GM18511 (cell line): Measurements from ENCODE around the gene C2orf92.
A peak's percentile ranks its signal among the peaks of the same experiment; 100 is the strongest.
"Not testable (repeated sequence)": the region's sequence is repeated elsewhere in the genome, so short reads cannot be mapped to it uniquely, and the experiment has no call there.

Experiments
- ATAC-seq: cut with Tn5 transposase; IDR thresholded peaks from one replicate; pipeline ENCODE4 v1.9.1; 2021; ENCODE audit warnings: mild to moderate bottlenecking, moderate library complexity; ENCODE audit not compliant: unreplicated experiment

Gene C2orf92

DNA sequence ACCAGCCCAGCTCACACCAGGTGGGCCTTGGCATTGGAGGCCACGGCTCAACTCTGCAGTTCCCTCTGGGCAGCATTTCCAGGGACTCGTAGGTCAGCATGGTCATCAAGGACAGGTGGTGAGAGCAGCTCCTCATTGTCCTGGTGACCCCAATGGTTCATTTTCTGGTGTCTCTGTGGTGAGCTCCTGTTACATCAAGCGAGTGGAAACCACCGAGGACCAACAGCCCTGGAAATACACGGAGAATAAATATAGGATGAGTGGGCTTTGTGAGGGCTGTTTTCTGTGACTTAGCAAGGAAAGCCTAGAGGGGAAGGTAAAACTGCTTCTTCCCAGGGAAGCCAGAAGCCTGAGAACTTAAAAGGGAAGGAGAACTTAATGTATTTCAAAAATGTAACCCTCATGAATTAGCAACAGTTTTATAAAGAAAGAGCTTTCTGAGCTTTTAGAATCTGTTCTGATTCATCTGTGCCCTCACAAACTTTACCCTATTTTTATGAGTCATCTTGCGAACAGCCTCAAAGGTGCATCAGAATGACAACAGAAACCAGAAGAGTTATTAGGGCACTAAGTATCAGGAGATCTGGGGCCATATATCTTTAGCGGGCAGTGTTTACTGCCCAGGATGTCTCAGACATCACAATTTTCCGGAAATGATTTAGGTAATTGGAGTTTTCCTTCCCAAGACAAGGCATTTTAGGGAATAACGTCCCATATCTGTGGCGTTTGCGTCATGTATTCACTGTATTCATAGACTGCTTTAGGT lies 18.7 kb downstream of the C2orf92 start:
- no peak for ATAC-seq

GRCh38 chr2:97691166-97691565 lies 21.7 kb downstream of the C2orf92 start:
- no peak for ATAC-seq

DNA sequence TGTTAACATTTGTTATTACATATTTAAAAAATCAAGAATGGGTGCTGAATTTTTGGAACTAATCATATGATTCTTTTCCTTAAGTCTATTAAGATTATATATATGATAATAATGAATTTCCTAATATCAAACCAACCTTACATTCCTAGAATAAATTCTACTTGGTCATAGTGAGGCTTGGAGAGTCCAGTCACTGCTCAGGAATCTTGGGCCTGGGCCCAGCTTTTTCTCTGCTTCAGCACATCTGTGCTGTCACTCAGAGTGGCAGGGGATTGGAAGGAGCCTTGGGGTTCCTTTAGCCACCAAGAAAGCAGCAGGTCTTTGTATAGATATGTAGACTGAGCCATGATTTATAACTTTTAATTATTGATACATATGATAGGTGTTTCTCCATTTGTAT lies 24.0 kb downstream of the C2orf92 start:
- no peak for ATAC-seq

DNA sequence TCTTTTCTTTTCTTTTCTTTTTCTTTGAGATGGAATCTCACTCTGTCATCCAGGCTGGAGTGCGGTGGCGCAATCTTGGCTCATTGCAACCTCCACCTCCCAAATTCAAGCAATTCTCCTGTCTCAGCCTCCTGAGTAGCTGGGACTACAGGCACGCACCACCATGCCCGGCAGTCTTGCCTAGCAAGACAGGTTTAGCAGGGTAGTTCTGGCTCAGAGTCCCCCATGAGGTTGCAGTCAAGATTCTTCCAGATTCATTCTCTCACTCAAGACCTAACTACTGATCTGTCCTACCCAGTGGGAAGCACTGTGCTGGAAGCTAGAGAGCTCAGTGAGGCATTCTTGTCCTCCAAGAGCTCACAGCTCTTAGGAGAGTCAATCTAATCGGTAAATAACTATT lies 26.2 kb downstream of the C2orf92 start:
- ATAC-seq, result no peak

GRCh38 chr2:97697252-97698235 lies 28.0 kb downstream of the C2orf92 start:
- ATAC-seq, result peak; percentile 63

DNA sequence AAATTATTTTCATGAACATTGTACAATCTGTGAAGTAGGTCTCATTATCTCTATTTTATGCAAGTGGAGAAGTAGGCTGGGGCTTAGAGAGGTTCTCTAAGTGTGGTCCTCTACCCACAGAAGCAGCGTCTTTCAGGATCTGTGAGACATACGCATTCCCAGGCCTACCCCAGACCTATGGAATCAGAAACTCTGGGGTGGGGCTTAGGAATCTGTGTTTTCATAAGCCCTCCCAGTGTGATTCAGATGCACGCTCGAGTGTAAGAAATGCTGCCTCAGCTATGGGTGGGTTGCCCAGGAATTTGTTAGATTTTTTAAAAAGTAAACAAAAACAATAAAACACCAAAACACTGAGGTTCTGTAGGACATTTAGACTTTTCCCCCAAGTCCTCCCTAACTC lies 29.0 kb downstream of the C2orf92 start:
- no peak for ATAC-seq

- ATAC-seq, result peak; percentile 64
Measured at GRCh38 chr2:97699765-97700444, 30.4 kb downstream of the C2orf92 start.

- ATAC-seq, result no peak
Measured at GRCh38 chr2:97701186-97701585, 31.7 kb downstream of the C2orf92 start.

GRCh38 chr2:97701851-97702465 lies 32.4 kb downstream of the C2orf92 start:
- no peak for ATAC-seq

DNA sequence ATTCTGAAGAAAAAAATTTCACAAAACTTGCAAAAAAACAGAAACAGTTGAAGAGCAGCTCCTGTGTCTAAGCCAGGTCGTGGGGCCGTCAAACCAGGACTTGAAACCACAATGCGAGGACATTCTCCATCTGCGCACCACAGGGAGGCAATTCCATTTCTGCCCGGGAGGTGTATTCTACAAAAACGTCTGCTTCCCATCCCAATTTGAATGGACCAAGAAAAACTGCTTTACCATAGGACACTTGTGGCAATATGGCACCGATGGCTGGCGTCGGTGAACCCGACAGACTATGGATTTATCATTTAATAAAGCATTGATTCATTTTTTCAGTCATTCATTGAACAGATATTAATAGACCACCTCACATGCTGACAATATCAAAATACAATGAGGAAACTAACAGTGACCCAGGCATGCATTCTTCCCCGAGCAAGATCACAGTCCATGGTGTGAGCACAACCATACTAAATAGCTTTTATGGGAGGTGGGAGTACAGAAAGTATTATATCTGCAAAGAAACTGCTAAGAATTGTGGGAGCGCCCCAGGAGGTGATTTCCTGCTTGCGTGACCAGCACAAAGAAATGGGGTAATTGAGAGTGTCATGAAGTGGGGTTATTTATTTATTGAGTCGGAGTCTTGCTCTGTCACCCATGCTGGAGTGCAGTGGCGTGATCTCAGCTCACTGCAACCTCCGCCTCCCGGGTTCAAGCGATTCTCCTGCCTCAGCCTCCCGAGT lies 33.4 kb downstream of the C2orf92 start:
- no peak for ATAC-seq

DNA sequence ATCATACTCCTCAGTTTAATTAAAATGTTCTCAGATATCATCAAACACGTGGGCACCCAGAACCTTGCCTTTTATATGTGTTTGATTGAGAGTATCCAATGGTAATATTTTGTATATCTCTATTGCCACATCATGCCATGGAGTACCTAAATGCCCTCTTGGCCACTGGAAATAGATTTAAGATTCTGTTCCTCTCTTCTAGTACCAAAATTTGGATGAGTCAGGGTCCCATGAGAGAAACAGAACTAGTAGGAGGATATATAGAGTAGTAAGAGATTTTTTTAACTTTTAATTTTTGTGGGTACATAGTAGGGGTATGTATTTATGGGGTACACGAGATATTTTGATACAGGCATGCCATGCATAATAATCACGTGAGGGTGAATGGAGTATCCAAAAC lies 34.2 kb downstream of the C2orf92 start:
- ATAC-seq, result no peak

- no peak for ATAC-seq
Measured at GRCh38 chr2:97704989-97705388, 35.5 kb downstream of the C2orf92 start.

DNA sequence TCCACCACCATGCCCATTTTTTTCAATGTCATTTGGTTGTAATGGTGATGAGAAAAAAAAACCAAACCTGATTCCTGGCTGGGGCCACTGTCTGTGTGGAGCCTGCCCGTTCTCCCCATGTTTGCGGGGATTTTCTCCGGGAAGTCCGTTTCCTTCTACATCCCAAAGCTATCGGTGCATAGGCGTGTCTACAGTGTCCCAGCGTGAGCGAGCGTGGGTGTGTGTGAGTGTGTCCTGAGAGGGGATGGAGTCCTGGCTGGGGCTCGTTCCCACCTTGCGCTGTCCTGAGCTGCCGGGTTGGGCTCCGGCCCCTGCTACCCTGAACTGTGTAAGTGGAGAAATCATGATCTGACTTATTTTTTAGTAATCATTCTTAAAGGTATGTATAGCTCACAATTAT lies 36.6 kb downstream of the C2orf92 start:
- ATAC-seq, result no peak

GRCh38 chr2:97706708-97707345 lies 37.3 kb downstream of the C2orf92 start:
- ATAC-seq, result no peak

GRCh38 chr2:97707362-97708047 lies 38.0 kb downstream of the C2orf92 start:
- ATAC-seq, result no peak

DNA sequence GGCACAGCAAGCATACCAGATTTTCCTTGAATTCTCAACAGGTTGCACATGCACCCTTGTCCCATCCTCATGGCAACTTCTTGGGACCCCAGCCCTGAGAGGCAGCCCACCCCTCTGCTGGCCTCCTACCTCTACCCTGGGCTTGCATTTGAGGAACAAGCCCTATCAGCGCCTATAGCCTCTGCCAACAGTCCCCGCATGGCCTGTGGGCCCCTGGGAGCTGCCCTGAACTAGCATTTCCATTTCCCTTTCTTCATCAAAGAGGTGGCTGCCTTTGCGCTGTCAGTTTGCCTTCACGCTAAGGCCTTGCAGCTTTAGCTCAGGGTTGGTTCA lies 38.5 kb downstream of the C2orf92 start:
- no peak for ATAC-seq

- ATAC-seq, result no peak
Measured at GRCh38 chr2:97708608-97709007, 39.1 kb downstream of the C2orf92 start.

GRCh38 chr2:97711394-97711711 lies 41.8 kb downstream of the C2orf92 start:
- ATAC-seq, result no peak

DNA sequence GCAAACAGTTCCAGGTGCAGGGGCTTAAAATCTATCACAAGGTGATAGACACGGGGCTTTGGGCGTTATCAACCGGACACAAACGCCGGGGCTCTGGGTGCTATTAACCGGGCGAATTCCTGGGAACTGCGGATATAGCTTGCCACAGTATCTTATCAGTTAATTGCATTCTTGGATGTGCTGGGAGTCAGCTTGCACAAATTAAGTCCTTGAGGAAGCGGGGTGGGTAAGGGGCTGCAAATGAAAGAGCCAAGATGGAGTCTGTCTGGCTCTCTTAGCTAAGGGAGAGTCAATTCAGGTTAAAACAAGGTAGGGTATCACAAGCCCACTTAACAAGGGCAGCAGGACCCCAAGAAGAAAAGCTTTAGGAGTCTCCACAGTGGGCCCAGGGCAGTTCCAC lies 42.7 kb downstream of the C2orf92 start:
- ATAC-seq, result not testable (repeated sequence)
